Stimulated activated CD4-positive, alpha-beta T cell treated with anti-CD3 and anti-CD28 coated beads, Interleukin-15, amount 100 ng/mL, for 1 hour (primary cell): ENCODE data around the gene OR6M1.

Experiments used
- DNase-seq, 2 donors: peaks; one replicate each; pipeline ENCODE4 v3.0.0-alpha.2; 2020; ENCODE audit warnings: low read depth in 1 of 2, low spot score in 1 of 2

The OR6M1 gene

GRCh38 chr11:123775715-123776549 lies 30.2 kb downstream of the OR6M1 start:
- no peak for DNase-seq

- no peak for DNase-seq
These were observed 30.9 kb downstream of the OR6M1 start for GRCh38 chr11:123775289-123775688.

- no peak for DNase-seq
These were observed 32.2 kb downstream of the OR6M1 start for GRCh38 chr11:123773959-123774358.

- DNase-seq: no peak
These were observed 33.1 kb downstream of the OR6M1 start for GRCh38 chr11:123773026-123773425.

- DNase-seq: no peak
These were observed 34.5 kb downstream of the OR6M1 start for GRCh38 chr11:123771664-123772063.

GRCh38 chr11:123770712-123771111 lies 35.4 kb downstream of the OR6M1 start:
- DNase-seq: no peak

- no peak for DNase-seq
These were observed 40.5 kb downstream of the OR6M1 start for GRCh38 chr11:123765601-123766000.

GRCh38 chr11:123762422-123762821 lies 43.7 kb downstream of the OR6M1 start:
- DNase-seq: no peak

GRCh38 chr11:123760894-123761293 lies 45.3 kb downstream of the OR6M1 start:
- no peak for DNase-seq

GRCh38 chr11:123757976-123758375 lies 48.2 kb downstream of the OR6M1 start:
- DNase-seq: no peak

- DNase-seq: no peak
These were observed 50.3 kb downstream of the OR6M1 start for GRCh38 chr11:123755813-123756212.
